Activated T-cell treated with anti-CD3 and anti-CD28 coated beads for 1 hour (primary cell): ENCODE results near the gene CLEC1A.
A peak's percentile ranks its signal among the peaks of the same experiment; 100 is the strongest.

Source experiments
- DNase-seq: peaks from one replicate; pipeline ENCODE4 v3.0.0-alpha.2; 2020; ENCODE audit warnings: low read depth

CLEC1A gene

GRCh38 chr12:10098791-10099190, at the start of gene CLEC1A:
TSS of gene CLEC1A (minus strand) at chr12:10098985. CDS start at chr12:10098922, 63 bp downstream.
- DNase-seq = no peak

GRCh38 chr12:10147714-10148403, 49.1 kb upstream of the CLEC1A start:
- no peak for DNase-seq

GRCh38 chr12:10142976-10143589, 44.3 kb upstream of the CLEC1A start:
- no peak for DNase-seq

GRCh38 chr12:10140001-10140400, 41.2 kb upstream of the CLEC1A start:
- DNase-seq = peak; percentile 17

- no peak for DNase-seq
These were observed 37.9 kb upstream of the CLEC1A start for GRCh38 chr12:10136637-10137205.

- no peak for DNase-seq
These were observed 36.3 kb upstream of the CLEC1A start for GRCh38 chr12:10135126-10135525.

GRCh38 chr12:10132850-10133370, 34.1 kb upstream of the CLEC1A start:
- no peak for DNase-seq

- no peak for DNase-seq
These were observed 32.4 kb upstream of the CLEC1A start for GRCh38 chr12:10131111-10131690.

- no peak for DNase-seq
These were observed 31.3 kb upstream of the CLEC1A start, which contains the start of gene CLEC7A for GRCh38 chr12:10130042-10130441. TSS of gene CLEC7A (minus strand) at chr12:10130199. CDS start at chr12:10130082, 117 bp downstream.

- DNase-seq = no peak
These were observed 29.9 kb upstream of the CLEC1A start for GRCh38 chr12:10128687-10129086.

- no peak for DNase-seq
These were observed 27.6 kb upstream of the CLEC1A start for GRCh38 chr12:10126413-10126812.

- no peak for DNase-seq
These were observed 23.9 kb upstream of the CLEC1A start for GRCh38 chr12:10122689-10123088.

- DNase-seq = no peak
These were observed 22.5 kb upstream of the CLEC1A start for GRCh38 chr12:10121278-10121677.

GRCh38 chr12:10119066-10119465, 20.3 kb upstream of the CLEC1A start:
- DNase-seq = no peak

- DNase-seq = no peak
These were observed 17.1 kb upstream of the CLEC1A start for GRCh38 chr12:10115890-10116289.

GRCh38 chr12:10115311-10115710, 16.5 kb upstream of the CLEC1A start:
- no peak for DNase-seq

- DNase-seq = no peak
These were observed 15.1 kb upstream of the CLEC1A start for GRCh38 chr12:10113920-10114319.

- no peak for DNase-seq
These were observed 14.3 kb upstream of the CLEC1A start for GRCh38 chr12:10113075-10113474.

GRCh38 chr12:10111451-10111850, 12.7 kb upstream of the CLEC1A start:
- DNase-seq = no peak

GRCh38 chr12:10110256-10110844, 11.6 kb upstream of the CLEC1A start:
- no peak for DNase-seq

- DNase-seq = no peak
These were observed 3.5 kb upstream of the CLEC1A start for GRCh38 chr12:10102322-10102721.

GRCh38 chr12:10101648-10102220, 2.9 kb upstream of the CLEC1A start:
- DNase-seq = no peak
